ENCODE measurements around the gene TMEM234. TPM values are rescaled to one million over a fixed set of nuclear protein-coding genes. Genes with fewer than 3 reads are reported as not detected.
"Not testable (repeated sequence)": the region's sequence is repeated elsewhere in the genome, so short reads cannot be mapped to it uniquely, and the experiment has no call there.

Gene TMEM234
- total RNA-seq, 6 experiments from 2014 or later = 3.4 to 7.2 (median 5.9) TPM

DNA sequence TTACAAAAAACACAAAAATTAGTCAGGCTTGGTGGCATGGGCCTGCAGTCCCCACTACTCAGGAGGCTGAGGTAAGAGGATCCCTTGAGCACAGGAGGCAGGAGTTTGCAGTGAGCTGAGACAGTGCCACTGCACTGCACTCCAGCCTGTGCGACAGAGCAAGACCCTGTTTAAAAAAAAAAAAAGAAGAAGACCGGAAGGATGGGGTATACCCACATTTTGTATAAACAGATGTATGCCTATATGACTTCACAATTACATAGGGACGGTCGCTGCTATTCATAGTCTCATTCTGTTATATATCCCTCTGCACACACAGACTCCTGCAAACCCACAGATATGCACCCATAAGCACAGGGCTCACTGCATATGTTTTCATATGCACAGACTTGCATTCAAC, 41.6 kb upstream of the TMEM234 start:
- Histone ChIP-seq H3K27ac (no peak overlapping the region), H3K9me3 (no peaks in the 10 kb centered on the region), H3K36me3 (no peaks in the 10 kb centered on the region), H3K4me3 (no peak overlapping the region), H3K4me1 (no peaks in the 10 kb centered on the region), H3K27me3 (no peaks in the 10 kb centered on the region)
- 93% methylated on average over 4 of the region's 4 CpGs for WGBS (ENCODE audit: insufficient coverage, low coverage, low lambda C conversion rate, missing lambda C conversion rate)
- intact Hi-C loops (cut with DNase I) = no loop called here
- ATAC-seq (no peak), DNase-seq (no peak)
- TF ChIP-seq, protein P1, sequence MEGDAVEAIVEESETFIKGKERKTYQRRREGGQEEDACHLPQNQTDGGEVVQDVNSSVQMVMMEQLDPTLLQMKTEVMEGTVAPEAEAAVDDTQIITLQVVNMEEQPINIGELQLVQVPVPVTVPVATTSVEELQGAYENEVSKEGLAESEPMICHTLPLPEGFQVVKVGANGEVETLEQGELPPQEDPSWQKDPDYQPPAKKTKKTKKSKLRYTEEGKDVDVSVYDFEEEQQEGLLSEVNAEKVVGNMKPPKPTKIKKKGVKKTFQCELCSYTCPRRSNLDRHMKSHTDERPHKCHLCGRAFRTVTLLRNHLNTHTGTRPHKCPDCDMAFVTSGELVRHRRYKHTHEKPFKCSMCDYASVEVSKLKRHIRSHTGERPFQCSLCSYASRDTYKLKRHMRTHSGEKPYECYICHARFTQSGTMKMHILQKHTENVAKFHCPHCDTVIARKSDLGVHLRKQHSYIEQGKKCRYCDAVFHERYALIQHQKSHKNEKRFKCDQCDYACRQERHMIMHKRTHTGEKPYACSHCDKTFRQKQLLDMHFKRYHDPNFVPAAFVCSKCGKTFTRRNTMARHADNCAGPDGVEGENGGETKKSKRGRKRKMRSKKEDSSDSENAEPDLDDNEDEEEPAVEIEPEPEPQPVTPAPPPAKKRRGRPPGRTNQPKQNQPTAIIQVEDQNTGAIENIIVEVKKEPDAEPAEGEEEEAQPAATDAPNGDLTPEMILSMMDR (IDR thresholded peaks at IDR 0.05) = no peak
- TF ChIP-seq POLR2A (IDR thresholded peaks at IDR 0.05) = no peak

GRCh38 chr1:32263236-32263593, 41.1 kb upstream of the TMEM234 start:
- H3K9me3 ChIP-seq; DNase-seq; intact Hi-C loops (cut with DNase I); H3K27ac ChIP-seq; ATAC-seq; H3K27me3 ChIP-seq; H3K4me3 ChIP-seq; H3K4me1 ChIP-seq; H3K36me3 ChIP-seq: not testable (repeated sequence)
- 83% methylated on average over 2 of the region's 4 CpGs for WGBS (ENCODE audit: insufficient coverage, low coverage, low lambda C conversion rate, missing lambda C conversion rate)

DNA sequence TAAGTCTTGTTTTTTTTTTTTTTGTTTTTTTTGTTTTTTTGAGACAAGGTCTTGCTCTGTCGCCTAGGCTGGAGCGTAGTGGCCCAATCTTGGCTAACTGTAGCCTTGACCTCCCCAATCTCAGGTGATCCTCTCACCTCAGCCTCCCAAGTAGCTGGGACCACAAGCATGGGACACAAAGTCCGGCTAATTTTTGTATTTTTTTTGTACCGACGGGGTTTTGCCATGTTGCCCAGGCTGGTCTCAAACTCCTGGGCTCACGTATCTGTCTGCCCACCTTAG, 35.0 kb upstream of the TMEM234 start:
- intact Hi-C loops (cut with DNase I) = no loop called here
- H3K9me3 ChIP-seq = no peaks in the 10 kb centered on the region
- ATAC-seq (no peak), DNase-seq (no peak)
- no peak overlapping the region for H3K27ac ChIP-seq
- TF ChIP-seq, protein P1 (IDR thresholded peaks at IDR 0.05) = no peak
- TF ChIP-seq POLR2A (IDR thresholded peaks at IDR 0.05) = no peak
- H3K4me1 ChIP-seq = peaks cover 0 to 10% (median 5%) of the 10 kb centered on the region in 4 donors
- WGBS (ENCODE audit: insufficient coverage, low coverage, low lambda C conversion rate, missing lambda C conversion rate) = 85% methylated on average over 2 of the region's 6 CpGs
- no peak overlapping the region for H3K4me3 ChIP-seq
- H3K27me3 ChIP-seq = no peaks in the 10 kb centered on the region
- no peaks in the 10 kb centered on the region for H3K36me3 ChIP-seq

GRCh38 chr1:32256473-32257226, 34.5 kb upstream of the TMEM234 start:
- Histone ChIP-seq H3K27ac (no peak overlapping the region), H3K4me3 (no peak overlapping the region), H3K36me3 (no peaks in the 10 kb centered on the region), H3K9me3 (no peaks in the 10 kb centered on the region), H3K27me3 (no peaks in the 10 kb centered on the region), H3K4me1 (peaks cover 0 to 10% (median 5%) of the 10 kb centered on the region in 4 donors)
- WGBS (ENCODE audit: insufficient coverage, low coverage, low lambda C conversion rate, missing lambda C conversion rate) = 72% methylated on average over 7 of the region's 9 CpGs
- TF ChIP-seq, protein P1 (IDR thresholded peaks at IDR 0.05) = no peak
- TF ChIP-seq POLR2A (IDR thresholded peaks at IDR 0.05) = no peak
- ATAC-seq (no peak), DNase-seq (no peak)
- intact Hi-C loops (cut with DNase I) = no loop called here

GRCh38 chr1:32255072-32256071, 33.2 kb upstream of the TMEM234 start:
- no peaks in the 10 kb centered on the region for H3K36me3 ChIP-seq
- H3K9me3 ChIP-seq = no peaks in the 10 kb centered on the region
- ATAC-seq (peak; percentile 42 to 79 (median 64)), DNase-seq (no peak)
- peak overlapping the region in 2 of 3 donors; percentile 13 to 24 for H3K27ac ChIP-seq
- H3K4me3 ChIP-seq = peak overlapping the region in 1 of 3 donors; percentile 7
- intact Hi-C loops (cut with DNase I) = no loop called here
- TF ChIP-seq POLR2A (IDR thresholded peaks at IDR 0.05) = no peak
- TF ChIP-seq, protein P1 (IDR thresholded peaks at IDR 0.05) = no peak
- H3K4me1 ChIP-seq = peaks cover 0 to 16% (median 6%) of the 10 kb centered on the region in 4 donors
- WGBS (ENCODE audit: insufficient coverage, low coverage, low lambda C conversion rate, missing lambda C conversion rate) = 20% methylated on average over 9 of the region's 10 CpGs
- no peaks in the 10 kb centered on the region for H3K27me3 ChIP-seq

All from right lobe of liver (tissue), 6 donors.